GM21717 (cell line): ENCODE data around the gene MYRIP.
A peak's percentile ranks its signal among the peaks of the same experiment; 100 is the strongest.

Experiments
- ATAC-seq: cut with Tn5 transposase; IDR thresholded peaks from one replicate; pipeline ENCODE4 v1.9.1; 2021; ENCODE audit warnings: mild to moderate bottlenecking, moderate library complexity; ENCODE audit not compliant: unreplicated experiment

MYRIP gene

GRCh38 chr3:40178012-40178594 lies 368.7 kb downstream of the MYRIP start:
- ATAC-seq = no peak

GRCh38 chr3:40179016-40179415 lies 369.6 kb downstream of the MYRIP start:
- ATAC-seq = no peak

DNA sequence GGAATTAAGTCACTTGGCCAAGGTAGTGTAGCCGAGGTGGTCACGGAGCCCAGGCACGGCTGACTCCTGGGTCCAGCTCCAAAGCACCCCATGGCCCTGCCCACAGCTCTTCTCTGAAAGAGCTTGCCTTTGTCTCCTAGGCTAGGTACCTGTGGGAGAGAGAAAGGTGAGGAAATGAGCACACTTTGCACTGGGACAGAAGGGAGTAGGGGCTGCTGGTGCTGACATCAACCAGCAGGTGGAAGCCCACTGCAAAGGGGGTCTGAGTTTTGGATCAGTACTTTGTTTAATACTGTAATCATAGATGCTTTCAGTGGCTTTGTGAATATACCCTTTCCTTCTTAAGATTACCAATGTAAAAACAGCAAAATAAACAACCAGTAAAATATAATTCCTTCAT lies 371.8 kb downstream of the MYRIP start:
- ATAC-seq = no peak

DNA sequence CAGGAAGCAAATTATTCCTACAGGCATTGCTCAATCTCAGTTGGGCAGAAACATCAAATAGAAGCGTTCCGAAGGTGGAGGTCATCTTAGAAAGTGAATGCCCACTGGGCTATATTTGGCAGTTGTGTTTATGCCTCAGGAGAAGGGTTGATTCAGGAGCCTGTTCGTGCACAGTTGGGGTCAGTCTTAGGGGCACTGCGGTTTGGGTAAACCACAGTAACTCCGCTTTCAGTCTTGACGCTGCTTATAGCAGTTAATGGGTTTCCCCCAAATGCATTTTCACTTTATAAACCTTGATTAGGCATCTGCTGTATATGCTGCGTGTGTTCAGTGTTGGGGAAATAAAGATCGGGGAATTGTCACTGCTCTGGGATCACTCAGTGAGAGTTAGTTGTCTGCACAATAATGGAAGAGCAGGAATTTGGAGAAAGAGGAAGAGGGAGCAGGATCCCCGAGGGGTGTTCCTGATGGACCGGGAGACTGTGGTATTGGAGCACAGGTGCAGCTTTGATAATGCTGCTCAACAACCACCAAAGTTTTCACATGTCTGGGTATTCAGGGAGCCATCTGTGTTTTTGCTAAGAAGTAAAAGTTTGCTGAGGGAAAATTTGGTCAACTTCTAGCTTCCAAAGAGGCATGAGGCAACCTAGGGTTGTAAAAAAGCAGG lies 375.8 kb downstream of the MYRIP start:
- peak; percentile 65 for ATAC-seq

DNA sequence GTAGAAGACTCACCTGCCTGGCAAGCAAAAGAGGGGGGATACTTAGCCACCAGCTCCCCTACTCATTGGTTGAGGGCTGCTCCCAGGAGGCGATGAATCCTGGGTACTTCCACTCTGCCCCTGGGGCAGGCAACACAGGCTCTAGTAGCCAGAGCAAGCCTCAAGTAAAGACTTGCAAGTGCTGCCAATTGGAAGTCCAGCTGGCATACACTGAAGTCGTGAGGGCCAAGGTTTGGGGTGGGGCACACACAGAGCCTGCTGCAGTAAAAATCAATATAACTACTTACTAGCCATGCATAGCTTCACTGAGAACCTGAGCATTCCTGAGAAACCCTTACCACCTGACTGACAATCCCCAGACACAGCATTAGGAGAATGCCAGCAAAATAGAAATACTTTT lies 377.1 kb downstream of the MYRIP start:
- no peak for ATAC-seq

- ATAC-seq = peak; percentile 75
These were observed 378.5 kb downstream of the MYRIP start for GRCh38 chr3:40187945-40188344.

GRCh38 chr3:40189118-40189517 lies 379.7 kb downstream of the MYRIP start:
- ATAC-seq = no peak

GRCh38 chr3:40190056-40190455 lies 380.6 kb downstream of the MYRIP start:
- no peak for ATAC-seq

- no peak for ATAC-seq
These were observed 381.8 kb downstream of the MYRIP start for GRCh38 chr3:40191251-40191650.

DNA sequence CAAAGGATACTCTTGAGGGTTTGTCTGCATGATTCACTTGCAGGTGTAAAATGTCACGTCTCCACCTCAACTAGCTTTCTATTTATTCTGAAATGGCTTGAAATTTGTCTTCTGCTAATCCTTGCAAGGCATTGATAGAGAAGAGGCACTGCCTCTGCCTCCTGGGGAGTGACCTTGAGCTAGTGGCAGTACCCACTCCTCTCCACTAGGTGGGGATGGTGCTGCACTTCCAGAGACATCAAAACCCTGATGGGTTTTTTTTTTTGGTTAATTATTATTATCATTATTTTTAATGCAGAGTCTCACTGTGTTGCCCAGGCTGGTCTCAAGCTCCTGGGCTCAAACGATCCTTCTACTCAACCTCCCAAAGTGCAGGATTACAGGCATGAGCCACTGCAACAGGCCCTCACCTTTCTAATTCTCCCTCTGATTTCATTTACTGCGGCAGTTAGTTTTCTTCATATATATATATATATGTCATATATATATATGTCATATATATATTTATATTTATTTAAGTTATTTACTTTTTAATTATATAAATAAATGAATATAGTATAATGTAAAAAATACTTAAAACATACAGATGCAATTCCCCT lies 382.5 kb downstream of the MYRIP start:
- ATAC-seq = peak; percentile 63

DNA sequence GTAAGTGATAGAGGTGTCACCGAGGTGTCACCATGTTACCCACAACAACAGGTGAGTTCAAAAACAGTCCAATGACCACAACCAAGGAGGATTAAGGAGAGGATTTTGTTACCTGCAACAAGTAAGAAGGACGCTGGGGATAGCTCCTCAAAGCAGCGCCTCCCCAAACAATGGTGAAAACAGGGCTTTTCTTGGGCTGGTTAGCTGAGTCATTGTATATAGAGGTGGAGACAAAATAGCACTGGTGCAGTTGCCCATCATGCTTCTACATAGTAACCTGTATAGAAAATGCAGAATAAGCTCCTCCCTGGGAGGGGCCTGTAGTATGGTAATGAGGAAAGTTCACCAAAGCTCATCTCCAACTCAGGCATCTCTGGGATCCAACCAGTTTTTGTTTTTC lies 383.2 kb downstream of the MYRIP start:
- no peak for ATAC-seq

- no peak for ATAC-seq
These were observed 387.6 kb downstream of the MYRIP start for GRCh38 chr3:40196966-40197365.

- no peak for ATAC-seq
These were observed 391.4 kb downstream of the MYRIP start for GRCh38 chr3:40200692-40201316.

GRCh38 chr3:40201770-40202169 lies 392.4 kb downstream of the MYRIP start:
- ATAC-seq = no peak

DNA sequence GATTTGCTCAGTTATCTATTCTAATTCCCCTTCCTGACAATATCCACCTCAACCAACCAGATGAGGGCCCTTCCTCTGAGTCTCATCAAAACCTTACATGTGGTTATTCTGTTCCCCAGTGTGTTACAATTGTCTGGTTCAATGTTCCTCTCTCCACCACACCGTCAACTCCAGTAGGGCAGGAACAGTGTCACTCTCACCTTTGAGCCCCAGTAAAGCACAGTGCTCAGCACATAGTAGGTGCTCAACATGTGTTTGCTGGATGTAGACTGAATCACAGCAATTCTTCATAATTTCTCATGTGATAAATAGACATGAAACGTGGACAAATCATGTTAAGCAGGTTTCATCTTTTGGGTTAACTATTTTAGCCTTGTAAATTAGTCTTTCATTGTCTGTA lies 397.1 kb downstream of the MYRIP start:
- no peak for ATAC-seq

DNA sequence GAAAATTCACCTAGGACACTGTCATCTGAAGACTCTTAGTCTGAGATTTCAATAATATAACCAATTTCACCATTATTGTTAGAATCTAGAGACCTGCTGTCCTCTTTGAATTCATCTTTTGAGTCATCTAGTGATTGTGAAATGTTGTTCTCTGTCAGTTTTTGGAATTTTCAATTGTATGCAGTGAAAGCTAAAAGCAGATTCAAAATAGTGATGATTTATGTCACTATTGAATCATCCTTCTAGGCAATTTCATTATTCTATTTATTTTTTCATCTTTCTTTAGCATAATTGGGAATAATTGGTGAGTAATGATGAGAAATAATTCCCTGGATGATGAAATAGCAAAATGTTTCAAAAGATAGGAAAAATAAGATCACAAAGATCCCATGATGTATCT lies 398.4 kb downstream of the MYRIP start:
- no peak for ATAC-seq

DNA sequence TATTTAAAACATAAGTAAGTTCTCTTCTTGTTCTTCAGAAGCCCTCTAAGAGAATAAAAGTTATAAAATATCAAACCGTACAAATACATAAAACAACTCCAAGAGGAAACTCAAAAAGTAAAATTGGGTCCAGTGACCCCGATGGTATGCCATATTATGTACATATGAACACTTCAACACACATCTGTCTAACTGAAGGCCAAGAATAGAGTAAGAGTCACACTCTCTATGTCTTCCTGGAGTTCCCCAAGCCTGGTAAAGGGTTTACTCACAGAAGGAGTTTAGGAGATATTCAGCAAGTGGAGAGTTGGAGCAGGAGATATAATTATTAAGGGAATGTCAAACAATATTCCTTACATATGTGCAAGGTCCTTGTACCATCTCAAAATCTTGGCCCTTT lies 398.8 kb downstream of the MYRIP start:
- ATAC-seq = no peak

GRCh38 chr3:40211579-40211978 lies 402.2 kb downstream of the MYRIP start:
- no peak for ATAC-seq

- no peak for ATAC-seq
These were observed 404.1 kb downstream of the MYRIP start for GRCh38 chr3:40213556-40213955.

DNA sequence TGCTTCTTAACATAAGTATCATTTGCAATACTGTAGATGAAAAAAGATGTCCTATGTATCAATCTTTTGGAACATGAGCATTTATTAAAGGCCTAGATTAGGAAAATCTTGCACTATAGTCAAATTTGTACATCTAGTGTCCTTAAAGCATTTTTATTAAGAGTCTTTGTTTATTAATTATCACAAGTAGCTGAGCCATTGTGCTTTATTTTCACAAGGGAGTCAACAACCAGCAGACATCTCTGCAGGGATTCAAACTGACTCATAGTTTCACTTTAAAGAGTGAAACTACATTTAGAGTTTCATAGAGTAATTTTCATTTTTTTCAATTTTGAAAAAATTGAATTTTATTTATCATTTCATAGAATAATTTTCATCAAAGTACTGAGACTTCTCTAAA lies 405.6 kb downstream of the MYRIP start:
- ATAC-seq = no peak

- no peak for ATAC-seq
These were observed 407.1 kb downstream of the MYRIP start for GRCh38 chr3:40216471-40216870.

DNA sequence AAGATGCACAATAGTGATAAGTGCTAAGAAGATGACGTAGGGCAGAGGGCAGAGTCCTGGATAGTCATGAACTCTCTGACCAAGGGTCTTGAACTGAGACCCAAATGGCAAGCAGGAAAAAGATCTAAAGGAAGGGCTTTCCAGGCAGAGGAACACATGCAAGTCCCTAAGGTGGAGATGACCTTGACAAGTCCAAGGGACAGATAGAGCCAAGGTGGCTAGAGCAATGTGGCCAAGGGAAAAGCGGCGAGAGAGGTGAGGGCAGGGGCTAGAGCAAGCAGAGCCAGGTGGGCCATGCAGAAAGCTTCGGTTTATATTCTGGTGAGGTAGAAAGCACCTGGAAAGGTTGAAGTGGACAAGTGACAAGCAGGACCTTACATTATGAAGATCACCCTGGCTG lies 414.4 kb downstream of the MYRIP start:
- no peak for ATAC-seq
